Measurements from ENCODE around the gene GNG14.

Gene GNG14

GRCh38 chr19:12733369-12734214, 45.8 kb downstream of the GNG14 start:
- peak; percentile 74 for DNase-seq (ENCODE audit: low read depth)
- peak; percentile 45 for TF ChIP-seq CTCF (conservative IDR thresholded peaks at IDR 0.05; ENCODE audit: control insufficient read depth, insufficient read depth, low read depth, low read length)
- peak overlapping the region; percentile 99 for H3K4me3 ChIP-seq (ENCODE audit: control insufficient read depth, low read depth, low read length)

GRCh38 chr19:12736995-12737834, 49.4 kb downstream of the GNG14 start, which contains the start of gene GET3:
TSS of gene GET3 (plus strand) at chr19:12737497. CDS start at chr19:12737506, 9 bp downstream.
- peak within 1 kb of the TSS; percentile 79 for H3K4me3 ChIP-seq (ENCODE audit: control insufficient read depth, low read depth, low read length)
- no peak for TF ChIP-seq CTCF (conservative IDR thresholded peaks at IDR 0.05; ENCODE audit: control insufficient read depth, insufficient read depth, low read depth, low read length)
- DNase-seq (ENCODE audit: low read depth), result peak; percentile 100

- peak overlapping the region; percentile 79 for H3K4me3 ChIP-seq (ENCODE audit: control insufficient read depth, low read depth, low read length)
- no peak for DNase-seq (ENCODE audit: low read depth)
- no peak for TF ChIP-seq CTCF (conservative IDR thresholded peaks at IDR 0.05; ENCODE audit: control insufficient read depth, insufficient read depth, low read depth, low read length)
These were observed 50.1 kb downstream of the GNG14 start for GRCh38 chr19:12737835-12738351.
